Fibroblast of villous mesenchyme (primary cell): ENCODE results near the gene HOMER2. TPM values are rescaled to one million over a fixed set of nuclear protein-coding genes. Genes with fewer than 3 reads are reported as not detected.

Source experiments
- DNase-seq: peaks from one replicate; pipeline ENCODE4 v3.0.0-alpha.2; 2010; ENCODE audit warnings: low read depth
- H3K4me3 ChIP-seq: 2 replicates; pipeline ENCODE4 v1.5.1; 2011; ENCODE audit warnings: low read depth, mild to moderate bottlenecking, low read length
- total RNA-seq: library from RNA; depleted of rRNA; stranded (reverse); fragments of >200 nt; gene quantifications from 2 replicates; pipeline ENCODE4 v1.2.3, GENCODE V29; 2012
- TF ChIP-seq, protein P1 (sequence below): IDR thresholded peaks from 2 replicates; pipeline ENCODE4 v1.5.1; 2012; ENCODE audit warnings: low read depth, mild to moderate bottlenecking, low read length; ENCODE audit not compliant: insufficient read depth

Gene HOMER2
- total RNA-seq, 1 donor, result 1.3 TPM

DNA sequence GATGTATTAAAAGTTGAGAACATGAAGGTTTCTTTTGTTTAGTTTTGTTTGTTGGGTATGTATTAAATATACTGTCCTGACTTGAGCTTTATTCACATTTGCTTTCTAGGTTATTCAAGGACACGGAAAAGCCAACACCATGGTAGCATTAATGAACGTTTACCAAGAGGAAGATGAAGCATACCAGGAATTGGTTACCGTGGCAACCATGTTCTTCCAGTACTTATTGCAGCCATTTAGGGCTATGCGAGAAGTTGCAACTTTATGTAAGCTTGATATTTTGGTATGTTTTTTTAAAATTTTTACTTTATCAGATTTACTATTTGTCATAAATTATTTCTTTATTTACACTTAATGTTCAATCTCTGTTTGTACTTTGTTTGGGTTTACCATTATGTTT lies 139.5 kb downstream of the HOMER2 start:
- no peak overlapping the region for H3K4me3 ChIP-seq
- no peak for DNase-seq
- TF ChIP-seq, protein P1, sequence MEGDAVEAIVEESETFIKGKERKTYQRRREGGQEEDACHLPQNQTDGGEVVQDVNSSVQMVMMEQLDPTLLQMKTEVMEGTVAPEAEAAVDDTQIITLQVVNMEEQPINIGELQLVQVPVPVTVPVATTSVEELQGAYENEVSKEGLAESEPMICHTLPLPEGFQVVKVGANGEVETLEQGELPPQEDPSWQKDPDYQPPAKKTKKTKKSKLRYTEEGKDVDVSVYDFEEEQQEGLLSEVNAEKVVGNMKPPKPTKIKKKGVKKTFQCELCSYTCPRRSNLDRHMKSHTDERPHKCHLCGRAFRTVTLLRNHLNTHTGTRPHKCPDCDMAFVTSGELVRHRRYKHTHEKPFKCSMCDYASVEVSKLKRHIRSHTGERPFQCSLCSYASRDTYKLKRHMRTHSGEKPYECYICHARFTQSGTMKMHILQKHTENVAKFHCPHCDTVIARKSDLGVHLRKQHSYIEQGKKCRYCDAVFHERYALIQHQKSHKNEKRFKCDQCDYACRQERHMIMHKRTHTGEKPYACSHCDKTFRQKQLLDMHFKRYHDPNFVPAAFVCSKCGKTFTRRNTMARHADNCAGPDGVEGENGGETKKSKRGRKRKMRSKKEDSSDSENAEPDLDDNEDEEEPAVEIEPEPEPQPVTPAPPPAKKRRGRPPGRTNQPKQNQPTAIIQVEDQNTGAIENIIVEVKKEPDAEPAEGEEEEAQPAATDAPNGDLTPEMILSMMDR, result no peak

DNA sequence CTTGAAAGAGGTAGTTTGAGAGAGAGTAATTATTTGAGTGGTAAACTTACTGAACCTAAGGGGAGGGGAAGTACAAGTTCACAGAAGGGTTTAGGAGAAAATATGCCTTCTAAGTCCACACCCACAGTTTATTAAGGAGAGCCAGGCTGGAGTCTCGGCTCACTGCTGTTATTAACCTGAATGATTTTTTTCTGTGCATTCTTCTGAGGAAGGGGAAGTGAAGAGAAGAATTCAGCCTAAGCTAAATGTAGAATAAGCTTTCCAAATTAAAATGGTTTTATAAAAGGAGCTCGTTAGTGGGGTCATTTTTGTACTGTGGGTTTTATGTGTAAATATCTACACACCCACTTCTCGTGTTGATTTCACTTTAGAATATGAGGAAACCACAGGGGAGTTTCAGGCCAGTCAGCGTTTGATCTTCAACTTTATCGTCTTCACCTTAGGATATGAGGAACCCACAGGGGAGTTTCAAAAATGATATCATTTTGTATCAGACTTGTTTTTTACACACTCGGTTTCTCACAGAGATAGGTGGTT lies 141.6 kb downstream of the HOMER2 start:
- TF ChIP-seq, protein P1, result no peak
- no peak for DNase-seq

DNA sequence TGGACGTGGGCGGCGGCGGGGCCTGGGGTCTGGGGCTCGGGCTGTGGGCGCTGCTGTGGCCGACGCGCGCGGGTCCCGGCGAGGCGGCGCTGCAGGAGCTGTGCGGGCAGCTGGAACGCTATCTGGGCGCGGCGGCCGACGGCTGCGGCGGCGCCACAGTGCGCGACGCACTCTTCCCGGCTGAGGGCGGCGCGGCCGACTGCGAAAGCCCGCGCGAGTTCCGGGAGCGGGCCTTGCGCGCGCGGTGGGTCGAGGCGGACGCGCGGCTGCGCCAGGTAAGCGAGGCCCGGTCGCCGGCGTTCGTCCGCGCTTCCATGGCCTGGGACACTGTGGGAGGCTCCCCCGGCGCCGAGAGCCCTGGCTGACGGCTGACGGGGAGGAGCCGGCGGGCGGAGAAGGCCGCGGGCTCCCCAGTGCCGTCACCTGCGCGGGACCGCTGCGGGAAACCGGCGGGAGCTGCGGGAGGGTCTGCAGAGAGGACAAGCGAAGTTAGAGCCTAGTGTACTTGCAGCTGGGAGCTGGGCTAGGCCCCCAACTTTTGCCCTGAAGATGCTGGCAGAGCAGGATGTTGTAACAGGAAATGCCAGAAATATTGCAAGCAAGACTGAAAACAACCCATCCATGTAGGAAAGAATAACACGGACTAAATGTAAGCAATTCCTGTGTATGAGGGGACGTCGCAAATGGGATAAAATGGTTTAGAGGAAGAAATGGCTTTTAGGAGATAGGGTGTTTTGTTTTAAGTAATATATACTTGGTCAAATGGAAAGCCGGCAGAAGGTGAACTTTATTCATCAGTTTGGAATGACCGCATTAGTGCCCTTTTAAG lies 142.2 kb downstream of the HOMER2 start:
- DNase-seq, result peak; percentile 71
- H3K4me3 ChIP-seq, result peak overlapping the region; percentile 88
- TF ChIP-seq, protein P1, result no peak

More for the DNA sequence above, 141.6 kb downstream of the HOMER2 start:
- H3K4me3 ChIP-seq, result peak overlapping the region; percentile 88

DNA sequence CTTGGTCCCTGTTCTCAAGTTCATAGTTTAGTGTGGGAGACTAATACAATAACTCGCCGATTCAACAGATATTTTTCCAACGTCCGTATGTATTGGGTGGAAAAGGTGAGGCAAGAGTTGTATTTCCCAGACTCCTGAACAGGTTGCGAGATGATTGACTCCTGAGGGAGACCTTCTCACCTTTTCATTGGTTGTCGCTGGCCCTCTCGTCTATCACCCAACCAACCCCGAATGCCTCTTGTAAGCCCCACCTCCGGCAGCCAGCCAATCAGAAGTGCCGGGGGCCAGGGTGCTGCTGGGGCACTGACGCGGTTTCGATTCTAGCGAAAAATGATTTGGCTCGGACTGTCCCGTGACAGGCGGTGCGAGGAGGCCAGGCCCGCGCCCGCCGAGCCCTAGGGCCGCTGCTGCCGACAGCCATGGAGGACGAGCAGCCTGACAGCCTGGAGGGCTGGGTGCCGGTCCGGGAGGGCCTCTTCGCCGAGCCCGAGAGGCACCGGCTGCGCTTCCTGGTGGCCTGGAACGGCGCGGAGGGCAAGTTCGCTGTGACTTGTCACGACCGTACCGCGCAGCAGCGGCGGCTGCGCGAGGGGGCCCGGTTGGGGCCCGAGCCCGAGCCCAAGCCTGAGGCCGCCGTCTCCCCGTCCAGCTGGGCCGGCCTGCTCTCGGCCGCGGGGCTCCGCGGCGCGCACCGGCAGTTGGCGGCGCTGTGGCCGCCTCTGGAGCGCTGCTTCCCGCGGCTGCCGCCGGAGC lies 143.0 kb downstream of the HOMER2 start, which contains the start of gene WHAMM:
WHAMM (plus strand) TSS at position 321 of the 753 bp plus-strand sequence; CDS start at position 420, 99 bp downstream.
- DNase-seq, result peak; percentile 99
- TF ChIP-seq, protein P1, result no peak
- H3K4me3 ChIP-seq, result peak within 1 kb of the TSS; percentile 88

DNA sequence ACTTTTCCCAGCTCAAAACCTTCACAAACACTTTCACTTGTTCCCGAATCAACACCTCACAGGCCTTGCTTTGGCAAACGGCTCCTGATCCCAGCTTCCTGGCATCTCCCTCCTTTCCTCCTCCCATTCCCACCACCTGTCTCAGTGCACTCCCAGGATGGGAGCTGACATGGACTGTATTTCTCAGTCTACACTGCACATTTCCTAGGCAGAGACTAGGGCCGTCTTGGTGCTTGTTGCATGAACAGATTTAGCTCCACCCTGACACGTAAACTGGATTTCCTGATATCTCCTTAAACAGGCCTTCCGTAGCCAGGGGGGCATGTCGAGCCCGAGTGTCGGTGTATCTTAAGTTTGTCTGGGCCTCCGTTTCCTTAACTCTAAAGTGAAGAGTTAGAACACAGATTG lies 143.9 kb downstream of the HOMER2 start:
- H3K4me3 ChIP-seq, result peak overlapping the region; percentile 88
- no peak for DNase-seq
- TF ChIP-seq, protein P1, result no peak

DNA sequence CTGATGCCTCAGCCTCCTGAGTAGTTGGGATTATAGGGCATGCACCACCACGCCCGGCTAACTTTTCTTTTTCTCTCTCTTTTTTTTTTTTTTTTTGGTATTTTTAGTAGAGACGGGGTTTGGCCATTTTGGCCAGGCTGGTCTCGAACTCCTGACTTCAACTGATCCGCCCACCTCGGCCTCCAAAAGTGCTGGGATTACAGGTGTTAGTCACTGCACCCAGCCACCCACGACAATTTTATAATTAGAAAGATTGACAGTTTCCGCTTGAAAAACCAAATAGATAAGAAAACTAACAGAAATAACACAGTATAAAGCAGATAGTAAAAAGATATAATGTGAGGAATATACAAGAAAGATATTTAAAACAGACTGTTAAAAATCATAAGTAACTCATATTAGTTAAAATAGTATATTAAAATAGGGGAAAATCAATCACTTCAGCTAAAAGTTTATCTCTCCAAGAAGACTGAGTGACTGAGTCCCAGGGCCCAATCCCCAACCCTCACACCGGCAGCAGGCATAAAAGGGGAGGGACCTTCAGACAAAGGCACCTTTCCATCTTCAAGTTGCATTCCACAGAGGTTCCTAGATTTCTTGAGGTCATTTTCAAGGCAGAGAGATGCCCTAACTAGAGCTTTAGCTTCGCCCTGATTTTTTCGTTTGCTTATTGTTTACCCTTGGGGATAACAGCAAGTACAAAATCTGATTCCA lies 144.4 kb downstream of the HOMER2 start:
- no peak for DNase-seq
- TF ChIP-seq, protein P1, result no peak
- no peak overlapping the region for H3K4me3 ChIP-seq
